Brain microvascular endothelial cell (primary cell): ENCODE results near the gene NDE1.
A peak's percentile ranks its signal among the peaks of the same experiment; 100 is the strongest.
"Not testable (repeated sequence)": the region's sequence is repeated elsewhere in the genome, so short reads cannot be mapped to it uniquely, and the experiment has no call there.

ENCODE experiments used
- DNase-seq: peaks from one replicate; pipeline ENCODE4 v3.0.0-alpha.2; 2020
- H3K27ac ChIP-seq: fragments of 250-450 bp; sonication (Bioruptor Pico); 2 replicates; pipeline ENCODE4 v1.5.1; 2020; ENCODE audit warnings: mild to moderate bottlenecking, moderate library complexity
- H3K27me3 ChIP-seq: fragments of 250-450 bp; sonication (Bioruptor Pico); replicated peaks from 2 replicates; pipeline ENCODE4 v1.5.1; 2020; ENCODE audit warnings: mild to moderate bottlenecking
- H3K36me3 ChIP-seq: fragments of 250-450 bp; sonication (Bioruptor Pico); replicated peaks from 2 replicates; pipeline ENCODE4 v1.5.1; 2020; ENCODE audit warnings: mild to moderate bottlenecking
- H3K4me3 ChIP-seq: 2 replicates; pipeline ENCODE4 v1.5.1; 2011; ENCODE audit warnings: low read depth, mild to moderate bottlenecking, control low read depth, low read length, moderate library complexity
- CTCF ChIP-seq: IDR thresholded peaks from 2 replicates; pipeline ENCODE4 v1.5.1; 2011; ENCODE audit warnings: low read depth, mild to moderate bottlenecking, moderate library complexity, low read length, control low read depth, inconsistent platforms; ENCODE audit errors: missing control alignments
- in situ Hi-C: cut with HindIII; loops from 2 replicates; pipeline ENCODE4 v1.10.0; 2017; ENCODE audit warnings: low sequenced_read_pairs, low pct_ligation_motif_present

NDE1 gene

GRCh38 chr16:15643048-15643945, 6.7 kb upstream of the NDE1 start, which contains the start of gene MARF1:
TSS of gene MARF1 (minus strand) at chr16:15643154. CDS start at chr16:15639233, 3,921 bp downstream.
- H3K27ac ChIP-seq, result peak within 1 kb of the TSS; percentile 98
- peak; percentile 93 for DNase-seq
- H3K27me3 ChIP-seq, result no peaks in the 10 kb centered on the region
- H3K4me3 ChIP-seq, result peak within 1 kb of the TSS; percentile 95
- TF ChIP-seq CTCF, result peak; percentile 64
- peaks cover 9% of the 10 kb centered on the region for H3K36me3 ChIP-seq
- in situ Hi-C loops, result no loop called here

GRCh38 chr16:15643946-15644250, 6.1 kb upstream of the NDE1 start:
- Histone ChIP-seq H3K27ac (peak overlapping the region; percentile 98), H3K4me3 (peak overlapping the region; percentile 85), H3K36me3 (peaks cover 3% of the 10 kb centered on the region), H3K27me3 (no peaks in the 10 kb centered on the region)
- in situ Hi-C loops, result no loop called here
- TF ChIP-seq CTCF, result no peak
- DNase-seq, result no peak

GRCh38 chr16:15644267-15644961, 5.6 kb upstream of the NDE1 start:
- Histone ChIP-seq H3K27ac (peak overlapping the region; percentile 98), H3K36me3 (no peaks in the 10 kb centered on the region), H3K4me3 (no peak overlapping the region), H3K27me3 (no peaks in the 10 kb centered on the region)
- TF ChIP-seq CTCF, result no peak
- in situ Hi-C loops, result no loop called here
- DNase-seq, result no peak

GRCh38 chr16:15644962-15645465, 5.0 kb upstream of the NDE1 start:
- H3K36me3 ChIP-seq, H3K27ac ChIP-seq, H3K4me3 ChIP-seq, in situ Hi-C loops, H3K27me3 ChIP-seq: not testable (repeated sequence)
- peak; percentile 89 for DNase-seq

GRCh38 chr16:15646557-15647293, 3.3 kb upstream of the NDE1 start:
- DNase-seq, in situ Hi-C loops, H3K27me3 ChIP-seq, H3K27ac ChIP-seq, H3K36me3 ChIP-seq, H3K4me3 ChIP-seq: not testable (repeated sequence)

- Histone ChIP-seq H3K27ac (no peak overlapping the region), H3K4me3 (no peak overlapping the region), H3K27me3 (no peaks in the 10 kb centered on the region), H3K36me3 (no peaks in the 10 kb centered on the region)
- DNase-seq, result no peak
- no peak for TF ChIP-seq CTCF
- in situ Hi-C loops, result no loop called here
Measured at GRCh38 chr16:15647294-15648014, 2.6 kb upstream of the NDE1 start.
